GM18511 (cell line): ENCODE measurements around the gene PDE10A.

Experiments used
- ATAC-seq: cut with Tn5 transposase; IDR thresholded peaks from one replicate; pipeline ENCODE4 v1.9.1; 2021; ENCODE audit warnings: mild to moderate bottlenecking, moderate library complexity; ENCODE audit not compliant: unreplicated experiment

PDE10A gene

DNA sequence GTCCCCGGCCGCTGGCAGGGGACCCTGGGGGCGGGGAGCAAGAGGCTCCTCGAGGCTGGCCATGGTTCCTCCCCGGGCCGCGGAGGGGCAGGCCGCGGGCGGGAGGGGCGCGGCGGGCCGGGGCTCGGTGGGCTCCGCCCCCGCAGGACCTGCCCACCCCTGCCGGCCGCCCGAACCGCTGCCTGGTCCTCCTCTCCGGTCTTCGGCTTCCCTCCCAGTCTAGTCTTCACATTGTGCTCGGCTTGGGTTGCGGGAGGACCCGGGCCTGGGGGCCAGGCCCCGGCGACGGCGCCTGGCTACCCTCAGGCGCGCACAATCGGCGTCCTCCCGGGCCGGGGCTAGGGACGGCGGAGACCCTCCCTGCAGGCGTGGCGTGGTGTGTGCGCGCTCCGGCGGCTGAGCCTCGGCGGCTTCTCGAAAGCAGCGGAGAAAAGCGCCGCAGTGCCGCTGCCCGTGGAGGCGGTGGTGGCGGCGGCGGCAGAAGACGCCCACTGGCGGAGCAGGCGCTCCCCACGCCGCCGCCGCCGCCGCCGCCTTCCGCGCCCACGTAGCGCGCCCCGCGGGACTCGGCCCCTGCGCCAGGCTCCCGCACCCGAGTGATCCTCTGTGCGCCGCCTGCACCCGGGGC, at the start of gene PDE10A:
Gene PDE10A (minus strand): TSS at position 493 of the 628 bp plus-strand sequence. CDS start 430 bp downstream, at position 63.
- no peak for ATAC-seq

DNA sequence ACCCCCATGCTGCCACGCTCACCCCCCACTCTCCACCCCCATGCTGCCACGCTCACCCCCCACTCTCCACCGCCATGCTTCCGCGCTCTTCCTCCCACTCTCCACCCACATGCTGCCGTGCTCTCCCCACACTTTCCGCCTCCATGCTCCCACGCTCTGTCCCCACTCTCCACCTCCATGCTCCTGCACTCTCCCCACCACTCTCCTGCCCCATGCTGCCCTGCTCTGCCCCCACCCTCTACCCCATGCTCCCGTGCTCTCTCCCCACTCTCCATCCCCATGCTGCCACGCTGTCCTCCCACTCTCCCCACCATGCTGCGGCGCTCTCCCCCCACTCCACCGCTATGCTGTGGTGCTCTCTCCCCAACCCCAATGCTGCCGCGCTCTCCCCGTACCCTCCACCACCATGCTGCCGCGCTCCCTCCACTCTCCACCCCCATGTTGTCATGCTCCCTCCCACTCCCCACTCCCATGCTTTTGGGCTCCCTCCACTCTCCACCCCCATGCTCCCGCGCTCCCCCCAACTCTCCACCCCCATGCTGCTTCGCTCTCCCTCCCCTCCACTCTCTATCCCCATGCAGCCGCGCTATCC, 46.0 kb upstream of the PDE10A start:
- ATAC-seq, result no peak

DNA sequence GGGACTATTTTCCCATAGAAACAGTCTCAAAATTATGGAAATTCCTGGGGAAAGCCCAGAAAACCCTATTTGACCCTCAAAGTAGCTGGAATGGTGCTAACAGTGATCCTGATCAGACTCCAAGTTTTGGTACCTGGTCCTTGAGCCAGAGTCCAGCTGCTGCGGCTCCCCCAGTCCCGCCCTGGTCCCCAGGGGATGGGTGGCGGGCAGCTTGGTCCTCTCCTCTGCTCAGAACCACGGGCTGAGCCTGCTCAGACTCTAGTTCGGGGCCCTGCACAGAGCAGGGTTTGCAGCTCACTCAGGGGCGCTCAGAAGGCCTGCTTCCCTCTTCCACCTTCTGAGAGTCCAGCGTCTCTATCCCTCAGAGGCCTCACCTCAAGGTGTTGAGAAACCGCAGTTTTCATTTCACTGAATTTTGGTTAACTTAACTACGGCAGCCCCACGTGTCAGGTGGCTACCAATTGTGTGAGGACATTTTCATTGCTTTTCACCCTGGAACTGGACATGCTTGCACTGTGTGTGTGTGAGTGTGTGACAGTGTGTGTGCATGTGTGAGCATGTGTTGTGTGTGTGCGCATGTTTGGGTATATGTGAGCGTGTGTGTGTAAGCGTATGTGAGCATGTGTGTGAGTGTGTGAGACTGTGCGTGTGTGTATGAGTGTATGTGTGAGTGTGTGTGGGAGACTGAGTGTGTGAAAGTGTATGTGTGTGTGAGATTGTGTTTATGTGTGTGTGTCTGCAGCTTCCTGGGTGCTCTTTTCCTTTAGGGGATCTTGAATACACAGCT, 44.2 kb upstream of the PDE10A start:
- no peak for ATAC-seq

DNA sequence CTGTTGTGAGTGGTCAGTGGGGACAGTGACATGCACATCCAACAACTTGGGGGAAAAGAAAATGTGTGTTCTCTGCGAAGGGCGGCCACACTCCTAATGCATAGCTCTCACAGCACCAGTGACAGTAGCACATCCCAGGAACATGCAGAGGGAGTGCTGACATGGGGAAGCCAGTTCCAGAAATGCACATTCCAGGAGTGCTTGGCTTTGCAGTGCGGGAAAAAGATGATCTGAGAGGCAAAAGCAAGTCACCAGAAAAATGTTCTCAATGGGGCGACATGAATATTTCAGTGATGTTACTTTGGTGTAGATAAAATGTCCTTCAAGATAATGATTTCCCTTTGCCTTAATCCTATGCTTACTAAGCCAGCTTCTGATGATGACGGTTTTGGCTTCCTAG, 42.9 kb upstream of the PDE10A start:
- no peak for ATAC-seq

DNA sequence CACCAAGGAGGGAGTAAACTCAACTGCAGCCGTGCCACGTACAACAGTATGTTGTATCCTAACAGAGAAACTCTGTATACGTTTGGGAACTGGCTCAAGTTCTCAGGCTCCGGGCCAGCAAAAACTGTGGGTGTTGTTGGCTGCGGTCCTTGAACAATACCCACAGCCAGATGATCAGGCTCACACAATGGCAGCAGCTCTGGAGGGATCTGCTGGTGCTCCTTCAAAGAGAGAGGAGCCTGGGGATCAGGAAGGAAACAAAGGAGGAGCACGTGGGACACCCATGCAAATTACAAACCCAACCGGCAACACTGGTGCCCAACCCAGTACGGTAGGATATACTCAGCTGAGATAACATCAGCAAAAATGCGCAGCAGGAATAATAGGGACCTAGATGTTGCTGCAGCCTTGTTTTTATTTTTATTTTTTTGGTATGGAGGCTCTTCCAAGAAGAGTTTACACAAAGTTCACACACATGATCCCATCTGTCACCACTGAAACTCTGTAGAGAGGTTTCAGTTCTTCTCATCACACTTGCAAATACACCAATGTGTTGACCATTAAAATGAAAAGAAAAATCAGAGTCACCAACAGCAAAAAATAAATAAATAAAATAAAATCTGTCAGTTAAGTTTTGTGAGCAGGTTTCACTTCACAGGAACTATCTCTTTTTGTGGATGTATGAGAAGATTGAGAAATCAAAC, 41.2 kb upstream of the PDE10A start:
- peak; percentile 64 for ATAC-seq

DNA sequence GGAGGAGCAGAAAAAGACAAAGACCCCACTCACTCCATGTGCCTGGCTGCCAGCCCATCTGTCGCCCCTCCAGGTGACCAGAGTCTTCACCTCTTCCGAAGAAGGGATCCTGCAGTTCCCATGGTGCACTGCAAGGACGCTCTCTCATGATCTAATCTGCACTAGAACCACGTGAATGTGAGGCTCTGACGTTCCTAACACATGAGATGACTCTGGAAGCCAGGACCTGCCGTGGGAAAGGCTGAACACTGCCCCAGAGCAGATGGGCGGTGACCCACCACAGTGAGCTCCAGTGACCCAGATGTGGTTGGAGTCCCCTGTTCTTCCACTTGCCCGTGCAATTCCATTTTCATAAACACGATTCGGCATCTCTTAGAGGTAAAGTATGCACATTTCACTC, 39.6 kb upstream of the PDE10A start:
- ATAC-seq, result no peak

DNA sequence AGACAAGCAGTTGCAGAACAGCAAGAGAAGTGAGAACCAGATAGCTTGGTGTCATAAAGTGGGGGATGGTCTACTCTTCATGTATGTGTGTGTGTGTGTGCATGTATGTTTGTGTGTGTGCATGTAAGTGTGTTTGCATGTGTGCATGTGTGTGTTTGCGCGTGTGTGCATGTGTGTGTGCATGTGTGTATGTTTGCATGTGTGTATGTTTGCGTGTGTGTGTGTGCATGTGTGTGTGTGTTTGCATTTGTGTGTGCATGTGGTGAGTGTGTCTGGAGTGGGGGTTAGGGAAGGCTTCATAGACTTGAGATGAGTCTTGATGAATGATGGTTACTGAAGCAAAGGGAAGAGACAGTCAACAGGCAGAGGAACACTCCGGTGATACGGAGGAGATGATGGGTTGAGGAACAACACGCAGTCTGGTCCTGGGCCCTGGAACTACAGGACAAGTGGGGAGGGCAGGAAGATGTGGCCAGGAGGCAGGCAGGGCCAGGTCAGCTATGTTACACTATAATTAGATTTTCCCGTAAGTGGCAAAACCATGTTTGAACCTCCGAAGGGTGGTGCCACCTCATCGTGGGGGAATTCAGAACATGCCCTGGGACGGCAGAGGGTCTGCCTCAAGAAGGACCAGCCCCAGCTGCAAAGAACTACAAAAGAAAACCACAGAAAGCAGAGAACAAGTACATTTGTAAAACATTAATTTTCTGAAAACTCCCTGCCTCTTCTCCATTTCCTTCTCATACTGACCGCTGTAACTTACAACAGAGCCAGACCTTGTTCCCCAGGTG, 38.7 kb upstream of the PDE10A start:
- ATAC-seq, result peak; percentile 78

DNA sequence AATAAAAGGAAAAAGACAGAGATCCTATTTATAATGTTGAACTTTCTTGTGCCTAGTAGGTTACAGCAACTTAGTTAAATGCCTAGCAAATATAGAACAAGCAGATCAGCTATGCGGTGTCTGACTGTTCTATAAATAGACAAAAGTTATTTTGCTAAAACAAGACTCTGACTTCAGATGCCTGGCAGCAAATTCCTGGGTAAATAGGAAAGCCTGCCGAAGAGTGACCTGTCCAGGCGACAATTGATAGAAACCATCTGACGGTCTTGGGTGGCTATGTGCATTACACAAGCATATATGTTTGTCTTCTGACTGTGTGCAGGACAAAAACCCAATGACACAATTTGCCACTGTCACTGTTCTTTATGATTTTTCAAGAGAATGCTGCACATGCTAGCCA, 38.0 kb upstream of the PDE10A start:
- ATAC-seq, result no peak

DNA sequence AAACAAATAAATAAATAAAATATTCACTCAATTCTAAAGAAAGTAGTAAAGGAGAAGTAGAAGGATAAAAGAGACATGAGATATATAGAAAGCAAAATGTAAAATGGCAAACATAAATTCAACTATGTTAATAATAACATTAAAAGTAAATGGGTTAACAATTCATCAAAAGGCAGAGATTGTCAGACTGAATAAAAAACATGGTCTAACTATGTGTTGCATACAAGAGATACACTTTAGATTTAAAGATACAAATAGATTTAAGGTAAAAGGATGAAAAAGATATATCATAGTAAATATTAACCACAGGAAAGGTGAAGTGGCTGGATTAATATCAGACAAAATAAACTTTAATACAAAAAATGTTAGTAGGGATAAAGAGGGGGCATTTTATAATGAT, 35.8 kb upstream of the PDE10A start:
- ATAC-seq, result no peak

DNA sequence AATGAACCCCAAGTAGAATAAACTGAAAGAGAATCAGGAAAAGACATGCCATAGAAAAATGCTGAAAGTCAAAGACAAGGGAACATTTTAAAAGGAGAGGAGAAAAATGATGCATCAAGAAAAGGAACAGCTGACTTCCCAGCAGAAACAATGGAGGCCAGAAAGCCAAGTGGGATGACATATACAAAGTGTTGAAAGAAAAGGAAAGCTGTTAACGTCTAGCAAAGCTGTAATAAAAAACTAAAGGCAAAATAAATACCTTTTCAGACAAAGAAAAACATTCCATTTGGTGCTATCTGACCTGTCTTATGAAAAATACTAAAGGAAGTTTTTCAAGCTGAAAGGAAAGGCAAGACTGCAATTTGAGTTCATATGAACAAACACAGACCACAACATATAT, 34.1 kb upstream of the PDE10A start:
- no peak for ATAC-seq

DNA sequence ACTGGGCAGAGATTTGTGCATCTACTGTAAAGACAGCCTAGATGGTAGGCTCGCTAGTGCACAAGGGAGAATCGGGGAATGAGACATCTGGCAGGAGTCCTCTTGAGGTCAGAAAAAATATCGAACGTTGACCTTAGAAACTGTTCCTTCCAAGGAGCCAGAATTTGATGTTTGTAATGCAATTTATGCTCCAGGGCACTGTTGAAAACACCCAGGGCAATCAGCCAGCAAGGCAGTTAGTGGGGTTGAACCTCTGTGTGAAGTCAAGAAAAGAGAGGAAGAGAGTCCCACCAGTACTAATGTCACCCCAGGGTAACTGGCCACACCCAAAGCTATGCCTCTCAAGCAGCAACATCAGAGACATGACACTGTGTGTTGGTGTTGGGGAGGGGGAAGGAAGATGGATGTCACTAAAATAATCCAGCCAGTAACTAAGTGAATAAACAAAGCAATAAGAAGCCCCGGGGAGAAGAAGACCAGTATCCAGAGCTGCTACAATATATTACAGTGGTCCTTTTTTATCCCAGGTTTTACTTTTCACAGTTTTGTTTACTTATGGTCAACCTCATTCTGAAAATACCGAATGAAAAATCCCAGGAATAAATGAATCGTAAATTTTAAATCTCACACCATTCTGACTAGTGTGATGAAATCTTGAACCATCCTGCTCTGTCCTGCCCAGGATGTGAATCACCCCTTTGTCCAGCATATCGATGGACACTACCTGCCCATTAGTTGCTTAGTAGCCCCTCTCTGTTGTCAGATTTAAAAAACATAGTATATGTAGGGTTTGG, 32.9 kb upstream of the PDE10A start:
- no peak for ATAC-seq

DNA sequence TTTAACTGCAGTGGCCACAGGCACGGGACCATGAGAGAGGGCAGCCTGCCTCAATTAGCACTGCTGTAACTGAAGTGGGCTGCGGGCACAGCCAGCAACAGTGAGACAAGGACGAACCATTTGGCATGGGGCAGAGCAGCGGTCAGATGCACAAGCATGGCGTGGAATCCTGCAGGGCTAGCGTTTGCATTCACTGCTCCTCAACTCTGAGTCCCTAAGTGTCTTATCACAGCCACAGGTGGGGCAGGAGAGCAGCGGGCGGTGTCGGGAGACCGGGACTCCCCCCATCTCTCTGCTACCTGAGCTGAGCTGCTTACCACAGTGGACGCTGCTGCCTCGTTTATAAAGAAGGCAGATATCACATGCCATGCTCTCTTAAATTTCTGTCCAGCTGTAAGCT, 31.3 kb upstream of the PDE10A start:
- ATAC-seq, result no peak

DNA sequence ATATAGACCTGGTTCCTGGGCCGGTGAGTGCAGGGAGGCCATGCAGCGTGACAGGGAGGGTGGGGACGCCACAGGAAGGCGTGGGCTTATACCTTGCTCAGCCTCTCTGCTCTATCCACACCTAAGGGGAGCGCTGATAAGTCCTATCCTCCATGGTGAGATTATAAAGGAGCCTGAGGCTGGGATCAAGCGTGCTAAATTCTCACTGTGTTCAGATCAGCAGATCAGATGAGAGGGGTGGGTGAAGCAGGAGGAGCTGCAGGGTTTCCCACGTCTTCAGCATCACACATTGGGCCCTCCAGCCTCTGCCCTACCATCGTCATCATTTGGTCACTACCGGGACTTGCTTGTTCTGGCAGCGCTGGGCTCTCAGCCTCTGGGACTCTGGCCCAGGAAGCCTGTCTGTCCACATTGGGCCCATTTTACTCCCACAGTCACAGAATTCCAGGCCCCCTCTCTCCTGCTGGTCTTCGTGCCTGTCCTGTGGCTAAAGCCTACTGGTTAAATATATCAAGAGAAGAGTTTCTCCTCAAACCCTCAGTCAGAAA, 29.1 kb upstream of the PDE10A start:
- ATAC-seq, result no peak

DNA sequence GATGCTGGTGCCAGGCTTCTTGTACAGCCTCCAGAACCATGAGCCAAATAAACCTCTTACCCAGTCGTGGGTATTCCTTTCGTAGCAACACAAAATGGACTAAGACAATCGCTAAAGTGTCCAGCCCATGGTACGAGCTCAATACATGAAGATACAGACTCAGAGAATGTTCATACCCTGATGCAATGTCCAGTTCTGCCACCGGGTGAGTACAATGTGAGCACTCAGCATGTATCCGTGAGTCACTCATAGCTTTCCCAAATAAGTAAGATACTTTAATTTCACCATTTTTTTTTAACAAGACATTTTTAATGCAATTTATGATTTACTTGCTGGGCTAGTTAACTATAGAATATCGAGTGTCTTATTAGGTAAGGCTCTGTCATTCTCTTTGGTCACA, 26.7 kb upstream of the PDE10A start:
- ATAC-seq, result no peak

DNA sequence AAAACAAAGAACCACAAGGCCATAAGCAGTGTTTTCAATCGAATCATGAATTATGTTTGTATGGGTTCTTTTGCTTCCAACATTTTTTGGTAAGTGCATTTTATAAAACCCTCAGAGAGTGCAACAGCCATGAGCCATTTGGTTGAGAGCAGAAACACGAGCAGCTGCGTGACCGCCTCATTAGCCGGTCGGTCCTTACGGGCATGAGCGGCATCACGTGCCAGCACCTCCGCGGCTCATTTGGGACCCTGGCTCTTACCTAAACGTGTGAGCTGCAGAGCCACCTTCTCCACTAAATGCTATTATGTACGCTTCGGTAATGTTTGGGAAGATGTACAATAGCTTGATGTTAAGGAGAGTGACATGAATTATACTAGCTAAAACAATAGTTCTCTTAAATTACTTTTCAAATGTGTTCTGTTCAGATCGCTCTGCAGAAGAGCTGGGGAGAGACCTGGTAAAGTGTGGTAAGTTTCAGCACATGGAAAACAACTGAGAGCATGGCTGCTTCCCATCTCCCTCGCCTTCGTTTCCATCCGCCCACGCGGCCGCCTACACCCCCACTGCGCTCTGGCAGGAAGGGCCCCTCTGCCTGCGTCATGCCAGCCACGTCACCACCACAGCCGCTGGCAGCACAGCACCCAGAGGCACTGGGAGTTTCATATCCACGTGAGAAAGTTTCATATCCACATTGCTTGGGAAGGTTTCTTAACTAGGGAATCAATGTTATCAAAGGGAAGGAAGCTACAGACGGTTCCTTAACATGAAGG, 23.7 kb upstream of the PDE10A start:
- no peak for ATAC-seq

DNA sequence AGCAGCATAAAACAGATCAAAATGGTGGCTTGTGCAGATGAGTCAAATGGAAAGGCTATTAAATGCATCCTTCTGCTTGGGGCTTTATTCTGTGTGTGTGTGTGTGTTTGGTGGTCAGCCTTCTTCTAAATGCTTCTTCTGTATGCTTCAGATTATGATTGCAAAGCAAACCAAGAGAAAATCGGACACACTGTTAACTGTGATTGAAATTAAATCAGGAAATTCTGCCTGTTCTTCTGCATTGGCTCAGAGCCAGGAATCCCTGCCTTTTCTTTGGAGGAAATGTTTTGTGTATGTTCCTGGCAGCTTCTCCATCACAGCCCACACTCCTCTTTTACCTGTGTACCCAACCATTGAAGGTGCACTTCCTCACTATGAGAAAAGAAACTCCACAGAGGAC, 22.3 kb upstream of the PDE10A start:
- no peak for ATAC-seq

DNA sequence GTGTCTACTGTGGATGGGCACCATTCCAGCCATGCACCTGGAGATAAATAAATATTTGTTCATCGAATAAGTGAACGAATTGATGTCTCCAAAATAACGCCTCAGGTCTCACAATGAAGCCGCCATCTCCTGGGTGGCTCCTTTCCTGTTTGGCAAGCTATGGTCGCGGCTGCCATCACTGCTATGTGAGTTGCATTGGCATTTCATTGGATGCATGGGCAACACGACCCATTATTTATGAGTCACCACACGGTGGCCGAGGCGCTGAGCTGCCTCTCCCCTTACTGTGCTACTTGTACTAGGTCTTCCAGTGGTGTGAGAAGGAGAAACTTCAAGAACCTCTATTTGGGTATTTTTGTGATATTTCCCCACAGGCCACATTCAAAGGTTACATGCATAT, 21.3 kb upstream of the PDE10A start:
- ATAC-seq, result no peak

DNA sequence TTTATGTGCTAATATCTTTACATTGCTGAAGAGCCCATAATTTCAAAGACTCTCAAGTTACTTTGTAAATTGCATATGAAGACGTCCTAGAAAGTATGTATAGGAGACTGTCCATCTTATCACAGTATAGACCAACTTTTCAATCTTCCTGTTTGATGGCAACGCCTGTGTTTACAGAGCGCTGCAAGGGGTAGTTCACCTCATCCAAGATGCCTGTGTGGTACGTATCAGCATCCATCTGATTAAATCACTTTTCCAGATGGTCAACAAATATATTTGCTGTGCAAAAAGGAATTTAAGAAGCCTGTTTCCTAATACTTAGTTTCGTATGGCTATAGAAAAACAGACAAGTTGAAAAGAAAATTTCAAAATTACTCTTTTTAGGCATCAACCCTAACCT, 17.9 kb upstream of the PDE10A start:
- no peak for ATAC-seq

DNA sequence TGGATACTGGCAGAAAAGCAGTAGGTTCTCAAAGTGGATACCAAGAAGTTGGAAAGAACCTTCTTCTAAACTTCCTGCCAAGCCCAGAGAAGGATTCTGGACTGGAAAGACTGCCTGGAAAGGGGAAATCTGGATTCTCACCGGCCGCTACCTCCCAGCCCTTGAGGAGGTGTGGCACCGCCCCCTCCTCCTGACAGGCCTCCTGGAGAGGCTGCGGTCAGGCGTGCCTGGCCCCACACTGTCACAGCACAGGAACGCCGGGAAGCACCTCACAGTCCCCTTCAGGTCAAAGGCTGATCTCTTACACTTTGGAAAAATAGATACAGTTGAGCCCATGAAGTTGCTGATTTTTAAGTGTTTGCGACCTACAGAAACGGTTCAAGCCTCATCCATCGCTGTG, 16.3 kb upstream of the PDE10A start:
- ATAC-seq, result no peak
